Vagina (tissue), 2 donors: Measurements from ENCODE around the gene FGD2.

Experiments used
- CTCF ChIP-seq, 3 experiments: fragments of 450-650 bp in 2 of 3; fragments of 200-600 bp in 1 of 3; sonication (generic) in 1 of 3; IDR thresholded peaks; one replicate each; pipeline ENCODE4 v1.5.1; 2017 to 2019; ENCODE audit warnings: antibody characterized with exemption in 3 of 3, mild to moderate bottlenecking in 2 of 3, moderate library complexity in 2 of 3
- POLR2A ChIP-seq, 2 donors: fragments of 450-650 bp; IDR thresholded peaks; one replicate each; pipeline ENCODE4 v1.6.1; 2017; ENCODE audit warnings: antibody characterized with exemption in 2 of 2, mild to moderate bottlenecking in 2 of 2, moderate library complexity in 2 of 2
- POLR2AphosphoS5 ChIP-seq, 2 donors: sonication (generic); formaldehyde crosslinking; IDR thresholded peaks; one replicate each; pipeline ENCODE4 v1.9.0; 2017; ENCODE audit warnings: antibody characterized with exemption in 2 of 2, mild to moderate bottlenecking in 2 of 2, low read depth in 1 of 2; ENCODE audit not compliant: insufficient read depth in 1 of 2

DNA sequence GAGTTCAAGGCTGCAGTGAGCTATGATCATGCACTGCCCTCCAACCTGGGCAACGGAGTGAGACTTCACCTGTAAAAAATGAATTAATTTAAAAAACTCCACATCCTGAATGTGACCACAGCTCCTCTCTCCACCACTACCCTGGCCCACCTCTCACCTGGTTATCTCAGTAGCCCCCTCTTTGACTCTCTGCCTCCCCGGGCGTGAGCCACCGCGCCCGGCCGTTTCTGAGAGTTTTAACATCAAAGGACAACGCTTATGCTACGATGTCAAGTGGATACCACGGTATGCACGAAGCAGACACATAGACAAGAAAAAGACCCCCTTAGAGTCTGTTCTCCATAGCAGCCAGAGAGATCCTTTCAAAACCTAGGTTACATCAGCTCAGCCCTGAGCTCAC is 48.7 kb downstream of the FGD2 start:
- no peak for TF ChIP-seq CTCF (IDR thresholded peaks at IDR 0.05)
- TF ChIP-seq POLR2AphosphoS5 (IDR thresholded peaks at IDR 0.05; ENCODE audit: insufficient read depth in 1 of 2, low read depth in 1 of 2), result no peak
- TF ChIP-seq POLR2A (IDR thresholded peaks at IDR 0.05), result no peak
